GM21367 (cell line): ENCODE measurements around the gene PSMD8.
"Not testable (repeated sequence)": the region's sequence is repeated elsewhere in the genome, so short reads cannot be mapped to it uniquely, and the experiment has no call there.

Experiments used
- ATAC-seq: cut with Tn5 transposase; IDR thresholded peaks from one replicate; pipeline ENCODE4 v1.9.1; 2021; ENCODE audit not compliant: unreplicated experiment

The PSMD8 gene

GRCh38 chr19:38409631-38410133, 35.3 kb downstream of the PSMD8 start:
- no peak for ATAC-seq

GRCh38 chr19:38410407-38410806, 36.0 kb downstream of the PSMD8 start:
- not testable (repeated sequence) for ATAC-seq

- ATAC-seq = no peak
These were observed 36.8 kb downstream of the PSMD8 start for GRCh38 chr19:38411041-38411712.

- not testable (repeated sequence) for ATAC-seq
These were observed 37.5 kb downstream of the PSMD8 start for GRCh38 chr19:38411898-38412297.

- ATAC-seq = no peak
These were observed 38.1 kb downstream of the PSMD8 start for GRCh38 chr19:38412491-38412890.

GRCh38 chr19:38412961-38413360, 38.6 kb downstream of the PSMD8 start:
- ATAC-seq = no peak

- no peak for ATAC-seq
These were observed 39.0 kb downstream of the PSMD8 start for GRCh38 chr19:38413416-38413815.

GRCh38 chr19:38417146-38417543, 42.8 kb downstream of the PSMD8 start:
- no peak for ATAC-seq

- ATAC-seq = no peak
These were observed 43.5 kb downstream of the PSMD8 start for GRCh38 chr19:38417544-38418506.

GRCh38 chr19:38420935-38421334, 46.6 kb downstream of the PSMD8 start:
- ATAC-seq = no peak

- ATAC-seq = no peak
These were observed 47.5 kb downstream of the PSMD8 start for GRCh38 chr19:38421856-38422255.

GRCh38 chr19:38422438-38422837, 48.1 kb downstream of the PSMD8 start:
- no peak for ATAC-seq

GRCh38 chr19:38424272-38424671, 49.9 kb downstream of the PSMD8 start:
- no peak for ATAC-seq

- ATAC-seq = no peak
These were observed 50.9 kb downstream of the PSMD8 start for GRCh38 chr19:38425222-38425809.

- no peak for ATAC-seq
These were observed 51.6 kb downstream of the PSMD8 start, which contains the start of gene RASGRP4 for GRCh38 chr19:38425810-38426466. Gene RASGRP4 (minus strand): TSS chr19:38426219. CDS start chr19:38426091, 128 bp downstream.

- not testable (repeated sequence) for ATAC-seq
These were observed 52.8 kb downstream of the PSMD8 start for GRCh38 chr19:38427035-38427677.

- no peak for ATAC-seq
These were observed 54.9 kb downstream of the PSMD8 start for GRCh38 chr19:38429055-38429810.

GRCh38 chr19:38429811-38430156, 55.4 kb downstream of the PSMD8 start:
- no peak for ATAC-seq

- no peak for ATAC-seq
These were observed 56.6 kb downstream of the PSMD8 start for GRCh38 chr19:38430931-38431330.

- no peak for ATAC-seq
These were observed 58.9 kb downstream of the PSMD8 start, which contains the start of gene RYR1 for GRCh38 chr19:38433268-38433733. Gene RYR1 (plus strand): TSS chr19:38433691. CDS start chr19:38433830, 139 bp downstream.
